Activated CD4-positive, alpha-beta T cell treated with anti-CD3 and anti-CD28 coated beads, Interleukin-2, amount 10 ng/mL, durations not matched to agents 24 days and 14 days (primary cell): ENCODE measurements around the gene MAP3K14. TPM values are rescaled to one million over a fixed set of nuclear protein-coding genes. Genes with fewer than 3 reads are reported as not detected.

Experiments
- DNase-seq: peaks from one replicate; pipeline ENCODE4 v3.0.0; 2022
- H3K27ac Mint-ChIP-seq: one replicate; pipeline ENCODE4 v1.8.0; 2022; ENCODE audit warnings: mild to moderate bottlenecking, mixed read lengths
- H3K27me3 Mint-ChIP-seq: one replicate; pipeline ENCODE4 v1.8.0; 2022; ENCODE audit warnings: mixed read lengths
- H3K36me3 Mint-ChIP-seq: one replicate; pipeline ENCODE4 v1.8.0; 2022; ENCODE audit warnings: low read depth, mild to moderate bottlenecking, mixed read lengths
- H3K4me1 Mint-ChIP-seq: one replicate; pipeline ENCODE4 v1.8.0; 2021; ENCODE audit warnings: mixed read lengths
- H3K4me3 Mint-ChIP-seq: one replicate; pipeline ENCODE4 v1.8.0; 2022; ENCODE audit warnings: mild to moderate bottlenecking, moderate library complexity, mixed read lengths
- H3K9me3 Mint-ChIP-seq: one replicate; pipeline ENCODE4 v1.8.0; 2021; ENCODE audit warnings: mixed read lengths
- intact Hi-C: fragments of 100-400 bp; cut with micrococcal nuclease; formaldehyde crosslinking; loops from one replicate; pipeline ENCODE4 v1.15.1; 2023
- total RNA-seq: library from RNA; stranded (reverse); gene quantifications from 2 replicates; pipeline ENCODE4 v1.2.3, GENCODE V29; 2022

The MAP3K14 gene
- total RNA-seq, 1 donor from 2014 or later: 61.0 TPM

DNA sequence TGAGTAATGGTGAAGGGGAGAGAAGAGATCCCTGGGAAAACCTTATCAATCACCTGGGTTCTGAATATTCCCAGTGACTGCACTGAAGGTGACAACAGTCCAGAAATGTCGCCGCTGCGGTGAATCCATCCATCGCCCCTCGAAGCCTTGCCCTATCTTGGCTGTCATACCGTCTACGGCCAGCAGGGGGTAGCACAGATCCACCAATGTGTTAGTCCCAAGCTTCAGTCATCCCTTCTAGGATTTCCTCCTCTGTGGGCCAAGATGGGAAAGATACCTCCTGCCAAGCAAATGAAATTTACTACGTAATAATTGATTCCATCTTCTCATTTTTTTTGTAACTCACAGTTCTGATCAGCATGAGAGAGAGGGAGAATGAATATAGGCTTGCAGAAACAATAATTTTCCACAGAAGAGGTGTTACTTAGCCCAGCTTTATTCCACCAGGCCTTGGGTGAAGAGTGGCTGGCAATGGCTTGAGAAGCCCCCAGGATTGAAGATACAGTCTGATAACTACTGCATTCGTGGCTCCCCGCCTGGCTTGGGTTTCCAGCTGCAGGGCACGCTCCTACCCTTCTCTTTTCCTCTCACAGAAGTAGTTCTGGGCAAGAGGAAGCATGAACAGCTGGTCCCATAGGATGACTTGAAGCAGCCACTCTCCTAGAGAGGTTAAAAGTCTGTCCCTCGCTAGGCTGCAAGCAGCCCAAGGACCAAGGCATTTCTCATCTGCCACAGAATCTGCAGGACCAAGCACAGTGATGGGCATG lies 97.7 kb downstream of the MAP3K14 start:
- Mint-ChIP-seq H3K9me3 (no peaks in the 10 kb centered on the region), H3K27me3 (no peaks in the 10 kb centered on the region), H3K4me1 (peaks cover 38% of the 10 kb centered on the region), H3K4me3 (peak overlapping the region; percentile 84), H3K36me3 (peaks cover 66% of the 10 kb centered on the region), H3K27ac (peak overlapping the region; percentile 76)
- intact Hi-C loops: loop anchor here (1.0 kb wide), 3 partner anchors 16 to 166 kb away; no protein-coding TSS in a partner anchor
- DNase-seq: peak; percentile 96

Other genes with a start within 250 kb of the MAP3K14 start
- 4.9 and 5.8 TPM in 2 replicates for gene PLCD3, start 184.5 kb downstream of the MAP3K14 start, total RNA-seq
- 13.5 and 14.7 TPM in 2 replicates for gene ACBD4, start 181.3 kb downstream of the MAP3K14 start, total RNA-seq
- 47.3 and 48.0 TPM in 2 replicates for gene HEXIM1, start 168.5 kb downstream of the MAP3K14 start, total RNA-seq
- 6.7 and 7.0 TPM in 2 replicates for gene HEXIM2, start 155.1 kb downstream of the MAP3K14 start, total RNA-seq
- 325 and 329 TPM in 2 replicates for gene FMNL1, start 95.1 kb downstream of the MAP3K14 start, total RNA-seq
- gene SPATA32, start 54.9 kb downstream of the MAP3K14 start, total RNA-seq: 0.28 and 0.40 TPM in 2 replicates
- 47.9 and 48.3 TPM in 2 replicates for gene ARHGAP27, start 115.8 kb upstream of the MAP3K14 start, total RNA-seq
- gene PLEKHM1, start 173.7 kb upstream of the MAP3K14 start, total RNA-seq: 34.3 and 37.0 TPM in 2 replicates